SHP77 treated with DMSO at 0.1 percent for 48 hours (cell line): ENCODE results near the gene COX7B2.

Experiments used
- DNase-seq: peaks from one replicate; lab custom pipeline; 2025; lab: John Stamatoyannopoulos, UW

COX7B2 gene

GRCh38 chr4:46889410-46889809 lies 19.6 kb downstream of the COX7B2 start:
- no peak for DNase-seq

GRCh38 chr4:46886711-46887110 lies 22.3 kb downstream of the COX7B2 start:
- DNase-seq: no peak

GRCh38 chr4:46878641-46879040 lies 30.4 kb downstream of the COX7B2 start:
- no peak for DNase-seq

GRCh38 chr4:46874811-46875210 lies 34.2 kb downstream of the COX7B2 start:
- no peak for DNase-seq

GRCh38 chr4:46870411-46870810 lies 38.6 kb downstream of the COX7B2 start:
- DNase-seq: no peak

GRCh38 chr4:46856333-46856732 lies 52.7 kb downstream of the COX7B2 start:
- DNase-seq: no peak

GRCh38 chr4:46852800-46853199 lies 56.2 kb downstream of the COX7B2 start:
- DNase-seq: no peak

- DNase-seq: no peak
Observed at GRCh38 chr4:46850026-46850425, 59.0 kb downstream of the COX7B2 start.

- no peak for DNase-seq
Observed at GRCh38 chr4:46844325-46844917, 64.6 kb downstream of the COX7B2 start.

GRCh38 chr4:46839128-46839527 lies 69.9 kb downstream of the COX7B2 start:
- no peak for DNase-seq

- no peak for DNase-seq
Observed at GRCh38 chr4:46837639-46838038, 71.4 kb downstream of the COX7B2 start.

GRCh38 chr4:46836584-46836983 lies 72.5 kb downstream of the COX7B2 start:
- no peak for DNase-seq

- DNase-seq: no peak
Observed at GRCh38 chr4:46830971-46831454, 78.0 kb downstream of the COX7B2 start.

- no peak for DNase-seq
Observed at GRCh38 chr4:46820154-46820553, 88.9 kb downstream of the COX7B2 start.

GRCh38 chr4:46819095-46819494 lies 90.0 kb downstream of the COX7B2 start:
- no peak for DNase-seq

GRCh38 chr4:46818604-46819003 lies 90.4 kb downstream of the COX7B2 start:
- DNase-seq: no peak

GRCh38 chr4:46817806-46818205 lies 91.2 kb downstream of the COX7B2 start:
- DNase-seq: no peak

GRCh38 chr4:46804781-46805413 lies 104.1 kb downstream of the COX7B2 start:
- no peak for DNase-seq

- DNase-seq: no peak
Observed at GRCh38 chr4:46793036-46793435, 116.0 kb downstream of the COX7B2 start.

- DNase-seq: no peak
Observed at GRCh38 chr4:46781434-46782092, 127.5 kb downstream of the COX7B2 start.

- DNase-seq: no peak
Observed at GRCh38 chr4:46765465-46765864, 143.6 kb downstream of the COX7B2 start.

- no peak for DNase-seq
Observed at GRCh38 chr4:46730075-46730474, 179.0 kb downstream of the COX7B2 start.

- no peak for DNase-seq
Observed at GRCh38 chr4:46720055-46720454, 189.0 kb downstream of the COX7B2 start.
